NCI-H748 (cell line): ENCODE results near the gene SPHK2.
"Not testable (repeated sequence)": the region's sequence is repeated elsewhere in the genome, so short reads cannot be mapped to it uniquely, and the experiment has no call there.

ENCODE experiments used
- DNase-seq: peaks from one replicate; lab custom pipeline; 2025; ENCODE audit not compliant: unreplicated experiment; lab: John Stamatoyannopoulos, UW

The SPHK2 gene

DNA sequence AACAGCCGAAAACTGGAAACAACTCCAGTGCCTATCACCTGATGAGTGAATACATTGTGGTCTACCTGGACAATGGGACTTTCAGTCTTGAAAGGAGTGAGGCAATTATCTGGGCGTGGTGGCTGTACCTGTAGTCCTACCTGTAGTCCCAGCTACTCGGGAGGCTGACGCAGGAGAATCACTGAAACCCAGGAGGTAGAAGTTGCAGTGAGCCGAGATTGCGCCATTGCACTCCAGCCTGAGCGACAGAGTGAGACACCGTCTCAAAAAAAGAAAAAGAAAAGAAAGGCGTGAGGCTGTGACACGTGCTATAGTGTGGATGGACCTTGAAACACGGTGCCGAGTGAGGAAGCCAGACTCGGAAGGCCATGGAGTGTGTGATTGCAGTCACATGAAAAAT lies 57.6 kb downstream of the SPHK2 start:
- peak; percentile 73 for DNase-seq

DNA sequence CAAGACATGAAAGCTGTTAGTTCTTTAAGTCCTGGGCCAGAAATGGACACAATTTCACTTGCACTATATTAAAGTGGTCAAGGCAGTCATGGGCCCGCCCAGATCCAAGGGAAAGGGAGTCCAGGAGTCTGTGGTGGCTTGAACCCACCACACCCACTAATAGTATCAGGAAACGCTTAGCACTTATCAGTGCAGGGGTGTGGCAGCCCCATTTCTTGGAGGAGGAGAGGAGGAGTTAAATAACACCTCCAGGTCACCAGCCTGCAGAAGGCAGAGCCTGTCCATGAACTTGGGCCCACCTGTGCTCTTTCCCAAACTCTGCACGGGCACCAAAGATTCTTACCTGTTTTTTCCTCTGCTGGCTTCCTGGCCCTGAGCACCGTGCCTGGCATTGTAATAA lies 58.9 kb downstream of the SPHK2 start:
- no peak for DNase-seq

DNA sequence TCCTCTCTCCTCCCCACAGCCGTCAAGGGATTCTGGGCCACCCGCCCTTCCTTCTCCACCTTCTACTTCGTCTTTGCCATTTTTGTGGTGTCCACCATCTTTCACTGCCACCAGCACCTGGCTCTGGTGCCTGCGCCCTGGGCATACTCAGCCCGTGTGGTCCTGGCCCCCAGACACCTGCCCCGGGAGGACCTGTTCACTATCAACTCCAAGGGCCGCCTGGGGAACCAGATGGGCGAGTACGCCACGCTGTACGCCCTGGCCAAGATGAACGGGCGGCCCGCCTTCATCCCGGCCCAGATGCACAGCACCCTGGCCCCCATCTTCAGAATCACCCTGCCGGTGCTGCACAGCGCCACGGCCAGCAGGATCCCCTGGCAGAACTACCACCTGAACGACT lies 60.7 kb downstream of the SPHK2 start:
- not testable (repeated sequence) for DNase-seq
